Lung (tissue), 12 donors: ENCODE data around the gene CCN2. TPM values are rescaled to one million over a fixed set of nuclear protein-coding genes. Genes with fewer than 3 reads are reported as not detected.

Experiments used
- ATAC-seq: fragments of 200-7000 bp; cut with Tn5 transposase; one replicate; pipeline ENCODE4 v1.9.1; 2020; ENCODE audit warnings: moderate number of reproducible peaks; ENCODE audit not compliant: insufficient read depth, low FRiP score
- DNase-seq, 3 donors: peaks; one replicate each; pipeline ENCODE4 v3.0.0-alpha.2; 2013 to 2017
- H3K27ac ChIP-seq, 2 donors: one replicate each; pipeline ENCODE4 v1.5.1; 2013; ENCODE audit warnings: mild to moderate bottlenecking in 2 of 2, moderate library complexity in 2 of 2, control low read depth in 1 of 2, inconsistent platforms in 1 of 2, low read depth in 1 of 2, low read length in 1 of 2
- H3K27me3 ChIP-seq, 3 donors: one replicate each; pipeline ENCODE4 v1.5.1; 2013; ENCODE audit warnings: low read length in 2 of 3; ENCODE audit not compliant: control insufficient read depth in 3 of 3, insufficient read depth in 3 of 3
- H3K36me3 ChIP-seq, 4 donors: one replicate each; pipeline ENCODE4 v1.5.1; 2013; ENCODE audit warnings: low read length in 4 of 4, mild to moderate bottlenecking in 1 of 4, moderate library complexity in 1 of 4; ENCODE audit not compliant: control insufficient read depth in 4 of 4, insufficient read depth in 4 of 4
- H3K4me1 ChIP-seq, 5 donors: one replicate each; pipeline ENCODE4 v1.5.1; 2013; ENCODE audit warnings: low read length in 5 of 5, mild to moderate bottlenecking in 2 of 5, moderate library complexity in 1 of 5; ENCODE audit not compliant: control insufficient read depth in 5 of 5, insufficient read depth in 5 of 5
- H3K4me3 ChIP-seq: one replicate; pipeline ENCODE4 v1.5.1; 2013; ENCODE audit warnings: mild to moderate bottlenecking, control low read depth, moderate library complexity
- H3K9ac ChIP-seq, 2 donors: one replicate each; pipeline ENCODE4 v1.5.1; 2013; ENCODE audit warnings: low read length in 2 of 2, control low read depth in 1 of 2; ENCODE audit not compliant: insufficient read depth in 1 of 2
- H3K9me3 ChIP-seq, 4 donors: one replicate each; pipeline ENCODE4 v1.5.1; 2013; ENCODE audit warnings: low read length in 3 of 4, mild to moderate bottlenecking in 1 of 4, moderate library complexity in 1 of 4; ENCODE audit not compliant: control insufficient read depth in 4 of 4, insufficient read depth in 3 of 4
- WGBS, 2 donors: extraction: QIAGEN DNeasy Blood & Tissue Kit; methylation state at CpG; one replicate each; pipeline ENCODE4 v1.1.7; 2013; 5-methylcytosine and 5-hydroxymethylcytosine counted together
- polyA plus RNA-seq, 2 donors: library from polyadenylated mRNA; stranded (reverse); fragments of 200-250 nt; gene quantifications; one replicate each; pipeline ENCODE4 v1.2.1, GENCODE V29; 2013
- total RNA-seq, 2 donors: library from RNA; depleted of rRNA in 1 of 2; stranded (reverse); fragments of >200 nt in 1 of 2; gene quantifications; one replicate each; pipeline ENCODE4 v1.2.1, GENCODE V29; 2014 to 2021
- TF ChIP-seq, protein P1 (sequence below): IDR thresholded peaks from 2 replicates; pipeline ENCODE4 v1.5.1; 2012; ENCODE audit warnings: mild to moderate bottlenecking; ENCODE audit errors: control extremely low read depth, extremely low read depth
- donor health status: control.
- donor health status: control.
- donor health status: Bipolar disorder and iron deficiency.
- donor health status: healthy.
- donor health status: DM: yes; HTN: yes; CAD: no.

Gene CCN2
- total and polyA plus RNA-seq, 4 donors, result 33.9 to 159 (median 114) TPM

DNA sequence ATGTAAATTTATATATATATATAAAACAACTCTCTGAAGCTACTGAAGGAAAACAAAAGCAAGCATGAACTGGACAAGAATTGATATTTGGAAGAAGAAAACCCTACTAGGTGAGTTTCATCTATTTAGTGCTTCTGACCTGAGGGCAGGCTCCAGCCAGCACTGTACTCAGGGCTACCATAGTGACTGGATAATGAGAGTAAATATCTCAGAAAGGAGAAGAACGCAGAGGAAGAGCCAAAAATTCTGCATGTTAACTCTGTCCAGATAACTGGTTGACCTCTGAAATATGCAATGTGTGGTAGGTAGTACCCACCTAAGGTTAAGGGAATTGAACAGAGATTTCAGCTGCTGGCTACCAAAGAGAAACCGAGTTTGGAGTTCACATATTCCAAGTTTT lies 41.4 kb upstream of the CCN2 start:
- DNase-seq (no peak), ATAC-seq (no peak)
- H3K9me3 ChIP-seq, result peaks cover 0 to 4% (median under 1%) of the 10 kb centered on the region in 4 donors
- TF ChIP-seq, protein P1, sequence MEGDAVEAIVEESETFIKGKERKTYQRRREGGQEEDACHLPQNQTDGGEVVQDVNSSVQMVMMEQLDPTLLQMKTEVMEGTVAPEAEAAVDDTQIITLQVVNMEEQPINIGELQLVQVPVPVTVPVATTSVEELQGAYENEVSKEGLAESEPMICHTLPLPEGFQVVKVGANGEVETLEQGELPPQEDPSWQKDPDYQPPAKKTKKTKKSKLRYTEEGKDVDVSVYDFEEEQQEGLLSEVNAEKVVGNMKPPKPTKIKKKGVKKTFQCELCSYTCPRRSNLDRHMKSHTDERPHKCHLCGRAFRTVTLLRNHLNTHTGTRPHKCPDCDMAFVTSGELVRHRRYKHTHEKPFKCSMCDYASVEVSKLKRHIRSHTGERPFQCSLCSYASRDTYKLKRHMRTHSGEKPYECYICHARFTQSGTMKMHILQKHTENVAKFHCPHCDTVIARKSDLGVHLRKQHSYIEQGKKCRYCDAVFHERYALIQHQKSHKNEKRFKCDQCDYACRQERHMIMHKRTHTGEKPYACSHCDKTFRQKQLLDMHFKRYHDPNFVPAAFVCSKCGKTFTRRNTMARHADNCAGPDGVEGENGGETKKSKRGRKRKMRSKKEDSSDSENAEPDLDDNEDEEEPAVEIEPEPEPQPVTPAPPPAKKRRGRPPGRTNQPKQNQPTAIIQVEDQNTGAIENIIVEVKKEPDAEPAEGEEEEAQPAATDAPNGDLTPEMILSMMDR, result no peak
- no peak overlapping the region for H3K4me3 ChIP-seq
- H3K27me3 ChIP-seq, result no peaks in the 10 kb centered on the region
- H3K9ac ChIP-seq, result no peak overlapping the region
- 40 to 44% methylated on average over 2 of the region's 2 CpGs for WGBS, 2 donors
- no peak overlapping the region for H3K27ac ChIP-seq
- H3K4me1 ChIP-seq, result no peaks in the 10 kb centered on the region
- H3K36me3 ChIP-seq, result no peaks in the 10 kb centered on the region

DNA sequence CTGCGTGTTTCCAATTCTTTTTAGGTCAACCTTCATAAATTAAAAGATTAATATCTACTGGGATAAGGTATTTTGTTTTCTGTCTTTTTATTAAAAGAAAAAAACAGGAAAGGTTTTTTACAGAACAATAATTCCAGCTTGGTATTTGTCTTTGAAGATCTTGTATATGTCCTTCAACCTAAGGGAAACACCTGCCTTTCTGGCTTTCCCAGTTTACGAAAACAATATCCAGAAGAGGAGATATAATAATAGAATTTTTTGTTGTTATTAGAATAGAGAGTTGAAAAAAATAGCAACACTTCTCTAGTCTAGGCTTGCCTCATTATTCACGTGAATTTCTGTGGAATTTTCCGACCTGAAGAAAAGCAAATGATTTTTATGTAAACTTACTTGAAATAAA lies 37.9 kb upstream of the CCN2 start:
- H3K27me3 ChIP-seq, result no peaks in the 10 kb centered on the region
- peaks cover 0 to 4% (median 0%) of the 10 kb centered on the region in 4 donors for H3K9me3 ChIP-seq
- TF ChIP-seq, protein P1, result no peak
- DNase-seq (no peak), ATAC-seq (no peak)
- no peaks in the 10 kb centered on the region for H3K36me3 ChIP-seq
- H3K9ac ChIP-seq, result no peak overlapping the region
- no peaks in the 10 kb centered on the region for H3K4me1 ChIP-seq
- H3K27ac ChIP-seq, result no peak overlapping the region
- 80 to 89% methylated on average over 4 of the region's 4 CpGs for whole genome bisulfite sequencing, 2 donors
- no peak overlapping the region for H3K4me3 ChIP-seq

DNA sequence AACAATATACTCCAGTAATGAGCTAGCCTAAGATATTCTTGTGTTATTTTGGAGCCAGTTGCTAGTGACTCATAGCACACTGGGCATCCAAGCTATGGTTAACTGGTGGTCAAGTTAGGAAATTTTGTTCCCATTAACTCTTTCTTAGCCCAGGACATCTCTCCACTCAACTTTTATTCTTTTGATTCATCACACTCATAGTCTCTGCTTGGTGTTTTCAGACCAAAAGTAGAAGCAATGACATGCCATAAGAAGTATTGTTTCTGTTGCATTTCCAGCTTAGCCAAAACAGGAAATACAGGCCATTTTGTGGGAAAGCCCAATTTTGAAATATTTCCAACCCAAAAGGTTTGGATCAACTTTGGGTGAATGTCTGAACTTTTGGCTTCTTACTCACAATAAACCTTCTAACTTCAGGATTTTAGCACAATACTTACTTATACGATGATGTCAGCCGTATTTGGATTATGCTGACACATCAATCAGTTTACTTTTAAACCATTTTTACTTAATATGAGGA lies 31.6 kb upstream of the CCN2 start:
- ATAC-seq (no peak), DNase-seq (no peak)
- TF ChIP-seq, protein P1, result no peak
- Histone ChIP-seq H3K27me3 (no peaks in the 10 kb centered on the region), H3K9ac (no peak overlapping the region), H3K4me3 (no peak overlapping the region), H3K27ac (no peak overlapping the region), H3K36me3 (no peaks in the 10 kb centered on the region), H3K4me1 (no peaks in the 10 kb centered on the region), H3K9me3 (no peaks in the 10 kb centered on the region)
- 91 to 94% methylated on average over 2 of the region's 2 CpGs for WGBS, 2 donors

- ATAC-seq (no peak), DNase-seq (no peak)
- TF ChIP-seq, protein P1, result no peak
- H3K27me3 ChIP-seq, result no peaks in the 10 kb centered on the region
- WGBS, 2 donors, result 95% methylated on average over 3 of the region's 3 CpGs
- no peak overlapping the region for H3K27ac ChIP-seq
- no peaks in the 10 kb centered on the region for H3K36me3 ChIP-seq
- no peak overlapping the region for H3K9ac ChIP-seq
- H3K4me3 ChIP-seq, result no peak overlapping the region
- H3K4me1 ChIP-seq, result peaks cover 0 to 3% (median 0%) of the 10 kb centered on the region in 5 donors
- H3K9me3 ChIP-seq, result no peaks in the 10 kb centered on the region
These were observed 30.4 kb upstream of the CCN2 start for GRCh38 chr6:131981624-131981978.
